Measurements from ENCODE around the gene ERGIC1.

- TF ChIP-seq CTCF (conservative IDR thresholded peaks at IDR 0.05; ENCODE audit: low read depth in 2 of 2) (no peak), ZNF331 (CRISPR knock-in tag; IDR thresholded peaks at IDR 0.05; ENCODE audit: low read depth) (no peak), POLR2AphosphoS5 (IDR thresholded peaks at IDR 0.05; ENCODE audit: low read depth) (no peak), REST (IDR thresholded peaks at IDR 0.05; ENCODE audit: unreplicated experiment) (no peak), EZH2phosphoT487 (IDR thresholded peaks at IDR 0.05; ENCODE audit: unreplicated experiment) (no peak), CREB1 (CRISPR knock-in tag; IDR thresholded peaks at IDR 0.05; ENCODE audit: low read depth) (no peak), JUNB (IDR thresholded peaks at IDR 0.05; ENCODE audit: unreplicated experiment) (no peak), EZH2 (IDR thresholded peaks at IDR 0.05; ENCODE audit: low read depth, unreplicated experiment) (no peak)
Observed at GRCh38 chr5:172943906-172944305, 109.9 kb downstream of the ERGIC1 start.
